Thymus (tissue), 11 donors: ENCODE results near the gene CMSS1. TPM values are rescaled to one million over a fixed set of nuclear protein-coding genes. Genes with fewer than 3 reads are reported as not detected.

Source experiments
- DNase-seq, 9 donors: peaks; one replicate each; pipeline ENCODE4 v3.0.0-alpha.2; 2013; ENCODE audit warnings: low spot score in 9 of 9, low read depth in 6 of 9, missing footprints in 1 of 9
- H3K27ac ChIP-seq, 2 donors: one replicate each; pipeline ENCODE4 v1.5.1; 2013; ENCODE audit warnings: control low read depth in 1 of 2, low read depth in 1 of 2, low read length in 1 of 2, mild to moderate bottlenecking in 1 of 2, moderate library complexity in 1 of 2
- H3K27me3 ChIP-seq, 2 donors: one replicate each; pipeline ENCODE4 v1.5.1; 2013; ENCODE audit warnings: low read length in 1 of 2; ENCODE audit not compliant: control insufficient read depth in 2 of 2, insufficient read depth in 1 of 2
- H3K36me3 ChIP-seq, 2 donors: one replicate each; pipeline ENCODE4 v1.5.1; 2013; ENCODE audit warnings: low read length in 1 of 2, mild to moderate bottlenecking in 1 of 2, moderate library complexity in 1 of 2; ENCODE audit not compliant: control insufficient read depth in 2 of 2, insufficient read depth in 2 of 2
- H3K4me1 ChIP-seq, 2 donors: one replicate each; pipeline ENCODE4 v1.5.1; 2013; ENCODE audit warnings: low read length in 2 of 2; ENCODE audit not compliant: control insufficient read depth in 2 of 2, insufficient read depth in 2 of 2
- H3K4me3 ChIP-seq, 2 donors: one replicate each; pipeline ENCODE4 v1.5.1; 2013; ENCODE audit warnings: low read length in 2 of 2, control low read depth in 1 of 2, mild to moderate bottlenecking in 1 of 2
- H3K9me3 ChIP-seq, 2 donors: one replicate each; pipeline ENCODE4 v1.5.1; 2013; ENCODE audit warnings: low read length in 1 of 2, mild to moderate bottlenecking in 1 of 2; ENCODE audit not compliant: control insufficient read depth in 2 of 2, insufficient read depth in 1 of 2
- WGBS: extraction: QIAGEN DNeasy Blood & Tissue Kit; methylation state at CpG from one replicate; pipeline ENCODE4 v1.1.7; 2013; 5-methylcytosine and 5-hydroxymethylcytosine counted together
- polyA plus RNA-seq: library from polyadenylated mRNA; stranded (reverse); fragments of 200-250 nt; gene quantifications from one replicate; pipeline ENCODE4 v1.2.3, GENCODE V29; 2013
- total RNA-seq: library from RNA; stranded (reverse); fragments of 120-200 nt; gene quantifications from one replicate; pipeline ENCODE4 v1.2.4, GENCODE V29; 2013
- donor health status: healthy.

Gene CMSS1
- total and polyA plus RNA-seq, 2 donors, result 27.3 to 39.0 TPM

DNA sequence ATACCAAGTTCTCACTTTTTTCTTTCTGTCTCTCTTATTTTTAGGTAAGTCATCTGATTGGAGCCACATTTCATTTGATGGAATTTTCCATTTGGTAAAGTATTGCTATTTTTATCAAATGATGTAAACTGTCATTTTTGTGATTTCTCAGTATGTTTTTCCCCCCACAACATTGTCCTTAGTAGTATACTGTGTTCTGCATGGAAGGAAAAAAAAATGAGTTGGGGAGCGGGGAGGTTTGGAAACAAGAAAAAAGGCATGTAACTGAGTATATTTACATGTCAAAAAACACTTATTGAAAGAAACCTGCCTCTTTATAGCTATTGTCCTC lies 192.4 kb downstream of the CMSS1 start:
- H3K36me3 ChIP-seq, result no peaks in the 10 kb centered on the region
- H3K4me3 ChIP-seq, result no peak overlapping the region
- H3K9me3 ChIP-seq, result no peaks in the 10 kb centered on the region
- no peak for DNase-seq
- WGBS, result 98% methylated on average over 1 of the region's 1 CpG
- no peaks in the 10 kb centered on the region for H3K27me3 ChIP-seq
- H3K27ac ChIP-seq, result no peak overlapping the region
- peaks cover 0 to 4% of the 10 kb centered on the region in 2 donors for H3K4me1 ChIP-seq

DNA sequence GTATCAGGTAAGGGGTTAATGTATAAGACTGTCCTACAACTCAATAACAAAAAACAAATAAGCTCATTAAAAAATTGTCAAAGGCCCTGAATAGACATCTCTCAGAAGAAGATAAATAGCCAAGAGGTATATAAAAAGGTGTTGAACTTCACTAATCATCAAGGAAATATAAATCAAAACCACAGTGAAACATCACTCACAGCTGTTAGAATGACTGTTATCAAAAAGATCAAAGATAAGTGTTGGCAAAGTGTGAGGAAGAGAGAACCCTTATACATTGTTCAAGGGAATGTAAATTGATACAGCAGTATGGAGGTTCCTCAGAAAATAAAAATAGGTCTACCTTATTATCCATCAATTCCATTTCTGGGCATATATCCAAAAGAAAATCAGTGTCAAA lies 201.1 kb downstream of the CMSS1 start:
- H3K4me3 ChIP-seq, result no peak overlapping the region
- H3K27ac ChIP-seq, result no peak overlapping the region
- no peaks in the 10 kb centered on the region for H3K27me3 ChIP-seq
- H3K36me3 ChIP-seq, result no peaks in the 10 kb centered on the region
- H3K9me3 ChIP-seq, result no peaks in the 10 kb centered on the region
- DNase-seq, result no peak
- H3K4me1 ChIP-seq, result no peaks in the 10 kb centered on the region

DNA sequence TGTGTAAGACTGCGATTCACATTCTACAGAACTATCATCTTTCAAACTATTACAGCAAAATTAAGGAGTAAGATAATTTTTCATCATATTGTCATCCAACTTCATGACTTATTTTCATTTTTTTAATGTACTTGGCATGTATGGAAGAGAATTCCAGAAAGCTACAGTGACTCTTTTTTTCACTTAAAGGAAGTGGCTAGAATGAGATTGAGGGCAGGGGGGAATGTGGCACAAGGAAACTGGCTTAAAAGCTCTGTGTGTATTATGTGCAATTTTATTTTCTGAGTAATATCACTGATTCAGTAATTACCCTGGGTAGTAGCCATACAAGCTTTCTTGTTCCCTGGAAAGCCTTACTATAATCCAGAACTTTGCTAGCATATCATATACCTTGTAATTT lies 202.1 kb downstream of the CMSS1 start:
- Histone ChIP-seq H3K4me1 (no peaks in the 10 kb centered on the region), H3K27ac (no peak overlapping the region), H3K36me3 (no peaks in the 10 kb centered on the region), H3K27me3 (no peaks in the 10 kb centered on the region), H3K4me3 (no peak overlapping the region), H3K9me3 (no peaks in the 10 kb centered on the region)
- 99% methylated on average over 1 of the region's 1 CpG for WGBS
- DNase-seq, result no peak

DNA sequence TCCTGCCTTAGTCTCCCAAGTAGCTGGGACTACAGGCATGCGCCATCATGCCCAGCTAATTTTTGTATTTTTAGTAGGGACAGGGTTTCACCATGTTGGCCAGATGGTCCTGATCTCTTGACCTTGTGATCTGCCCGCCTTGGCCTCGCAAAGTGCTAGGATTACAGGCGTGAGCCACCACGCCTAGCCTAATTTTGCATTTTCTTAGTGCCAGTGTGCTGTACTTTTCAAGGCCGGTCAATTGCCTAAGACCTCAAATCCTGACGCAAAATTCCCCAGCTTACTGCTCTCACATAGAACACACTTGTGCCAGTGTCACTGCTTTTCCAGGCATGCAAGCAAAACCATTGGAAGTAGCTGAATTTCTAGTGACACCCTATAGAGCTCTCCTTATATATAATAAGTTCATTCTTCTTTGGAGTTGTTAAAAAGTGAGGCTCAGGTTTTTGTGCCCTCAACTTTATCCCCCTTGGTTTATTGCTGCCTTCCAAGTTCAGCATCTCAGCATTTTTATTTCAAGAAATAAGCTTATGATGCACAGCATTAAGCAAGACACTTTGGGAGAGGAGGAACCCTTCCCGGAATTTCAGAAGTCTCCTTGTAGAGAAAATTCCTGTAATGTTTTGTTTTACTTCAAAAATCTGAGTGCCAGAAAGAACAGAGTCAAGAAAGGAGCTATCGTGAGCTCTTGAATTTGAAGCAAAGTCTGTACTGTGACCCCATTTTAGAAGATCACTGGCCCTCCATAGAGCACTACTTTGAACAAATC lies 203.4 kb downstream of the CMSS1 start:
- no peak for DNase-seq
- H3K27me3 ChIP-seq, result no peaks in the 10 kb centered on the region
- no peaks in the 10 kb centered on the region for H3K9me3 ChIP-seq
- H3K4me1 ChIP-seq, result no peaks in the 10 kb centered on the region
- no peak overlapping the region for H3K27ac ChIP-seq
- WGBS, result 97% methylated on average over 9 of the region's 9 CpGs
- H3K4me3 ChIP-seq, result no peak overlapping the region
- no peaks in the 10 kb centered on the region for H3K36me3 ChIP-seq

DNA sequence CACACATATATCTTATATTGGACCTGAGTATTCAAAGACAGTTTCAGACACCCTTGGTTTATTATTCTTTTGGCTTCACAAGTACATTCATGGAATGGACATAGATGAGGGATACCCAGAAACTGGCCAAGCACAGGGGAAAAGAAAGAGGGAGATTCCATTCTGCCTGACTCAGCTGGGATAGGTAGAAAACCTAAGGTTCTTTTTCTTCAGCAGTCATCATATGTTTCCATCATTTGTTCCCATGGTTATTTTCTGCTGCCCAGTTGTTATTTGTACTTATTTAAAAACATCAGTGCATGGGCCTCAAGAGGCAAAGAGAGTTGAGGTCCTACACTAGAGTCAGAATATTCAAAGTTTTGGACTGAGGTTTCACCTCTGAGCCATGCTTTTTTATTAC lies 204.8 kb downstream of the CMSS1 start:
- Histone ChIP-seq H3K4me3 (no peak overlapping the region), H3K4me1 (no peaks in the 10 kb centered on the region), H3K27me3 (no peaks in the 10 kb centered on the region), H3K9me3 (no peaks in the 10 kb centered on the region), H3K36me3 (no peaks in the 10 kb centered on the region), H3K27ac (no peak overlapping the region)
- no peak for DNase-seq

DNA sequence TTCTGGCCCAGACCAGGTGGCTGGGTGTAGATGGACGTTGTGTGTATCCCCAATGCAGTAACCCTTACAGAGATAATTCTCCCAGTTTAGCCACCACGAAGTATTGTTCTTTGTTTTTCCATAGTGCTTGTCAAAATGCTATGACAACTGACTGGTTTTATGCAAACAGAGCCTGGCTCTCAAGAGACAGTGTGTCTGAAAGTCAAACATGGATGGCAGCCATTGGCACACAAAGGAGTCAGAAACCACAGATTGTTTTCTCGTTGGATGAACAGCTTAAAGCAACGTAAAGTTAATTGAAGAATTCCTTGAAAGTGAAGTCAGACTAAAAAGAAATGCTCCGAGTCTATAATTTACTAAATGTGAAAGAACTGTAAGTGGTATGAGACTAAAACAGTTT lies 205.5 kb downstream of the CMSS1 start:
- WGBS, result 92% methylated on average over 5 of the region's 5 CpGs
- H3K27ac ChIP-seq, result no peak overlapping the region
- DNase-seq, result no peak
- no peaks in the 10 kb centered on the region for H3K36me3 ChIP-seq
- no peak overlapping the region for H3K4me3 ChIP-seq
- H3K4me1 ChIP-seq, result no peaks in the 10 kb centered on the region
- no peaks in the 10 kb centered on the region for H3K9me3 ChIP-seq
- H3K27me3 ChIP-seq, result no peaks in the 10 kb centered on the region

DNA sequence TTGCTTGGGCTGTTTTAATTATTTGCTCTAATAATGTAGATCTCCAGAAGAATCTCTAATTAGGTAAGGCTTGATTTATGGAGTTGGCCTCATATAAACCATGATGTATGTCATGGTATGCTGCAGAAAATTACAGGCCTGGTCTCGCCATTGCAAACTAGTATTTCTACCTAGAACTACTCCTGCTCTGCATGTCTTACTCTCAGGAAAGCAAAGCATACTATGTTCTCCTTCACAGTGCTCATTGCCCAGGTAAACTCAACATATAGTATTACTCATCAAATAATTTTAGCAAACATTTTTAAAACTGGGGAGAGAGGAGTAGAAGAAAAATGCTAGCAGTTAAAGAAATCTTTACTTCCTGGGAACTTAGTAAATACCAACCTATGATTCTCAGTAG lies 205.9 kb downstream of the CMSS1 start:
- Histone ChIP-seq H3K4me1 (no peaks in the 10 kb centered on the region), H3K9me3 (no peaks in the 10 kb centered on the region), H3K27me3 (no peaks in the 10 kb centered on the region), H3K4me3 (no peak overlapping the region), H3K27ac (no peak overlapping the region), H3K36me3 (no peaks in the 10 kb centered on the region)
- DNase-seq, result no peak
- 97% methylated on average over 1 of the region's 1 CpG for WGBS

DNA sequence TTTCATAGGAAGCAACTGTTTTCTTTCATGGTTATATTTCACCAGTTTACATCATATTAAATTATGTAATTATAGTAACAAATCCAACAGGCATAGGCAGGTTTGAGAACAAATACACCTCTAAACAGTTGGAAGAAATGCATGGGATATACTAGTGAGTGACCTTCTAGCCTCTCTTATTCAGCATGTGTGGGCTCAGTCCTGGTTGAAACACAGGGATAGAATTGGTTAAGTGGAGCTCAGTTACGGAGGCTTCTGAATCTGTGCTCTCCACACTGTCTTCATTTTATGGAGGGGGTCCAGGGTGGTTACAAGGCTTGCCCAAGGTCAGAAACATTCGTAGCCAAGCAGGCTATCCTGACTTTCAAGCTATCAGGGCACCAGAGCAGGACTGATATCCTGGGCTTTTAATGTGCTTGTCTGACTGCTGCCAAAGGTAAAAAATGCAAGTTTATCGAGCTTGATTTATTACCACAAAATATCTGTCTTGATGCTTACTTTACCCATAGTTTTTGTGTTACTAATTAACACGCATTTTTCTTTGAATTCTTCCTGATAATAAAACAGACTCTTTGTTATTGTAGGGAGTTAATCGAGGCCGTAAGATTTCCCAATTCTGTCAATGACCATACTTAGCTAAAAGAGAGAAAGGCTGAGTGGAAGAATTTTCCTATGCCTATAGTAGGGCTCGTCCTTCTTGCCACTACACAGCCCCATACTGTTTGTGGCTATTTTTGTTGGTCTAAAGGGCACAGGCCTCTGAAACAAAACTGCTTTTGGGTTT lies 207.1 kb downstream of the CMSS1 start:
- no peaks in the 10 kb centered on the region for H3K36me3 ChIP-seq
- DNase-seq, result no peak
- no peak overlapping the region for H3K4me3 ChIP-seq
- H3K27ac ChIP-seq, result no peak overlapping the region
- H3K4me1 ChIP-seq, result no peaks in the 10 kb centered on the region
- H3K27me3 ChIP-seq, result no peaks in the 10 kb centered on the region
- WGBS, result 94% methylated on average over 7 of the region's 7 CpGs
- no peaks in the 10 kb centered on the region for H3K9me3 ChIP-seq

DNA sequence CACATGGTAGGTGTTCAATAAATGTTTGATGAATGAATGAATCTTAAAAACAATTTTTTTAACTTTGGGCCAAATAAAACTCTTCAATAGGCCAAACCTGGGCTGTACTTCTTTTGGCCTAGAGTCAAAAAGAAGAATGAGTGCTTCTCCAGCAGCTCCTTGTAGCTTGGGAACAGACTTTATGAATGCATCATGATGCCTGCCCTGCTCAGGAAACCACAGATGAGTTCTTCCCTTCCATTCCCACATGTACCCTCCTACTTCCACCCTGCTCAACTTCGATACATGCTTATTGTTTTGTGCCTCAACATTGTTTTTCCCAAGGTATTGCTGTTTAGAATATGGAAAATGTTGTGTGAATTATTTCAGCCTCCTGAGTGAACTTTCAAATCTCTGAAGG lies 209.7 kb downstream of the CMSS1 start:
- no peak overlapping the region for H3K4me3 ChIP-seq
- no peaks in the 10 kb centered on the region for H3K9me3 ChIP-seq
- no peak for DNase-seq
- H3K36me3 ChIP-seq, result no peaks in the 10 kb centered on the region
- no peak overlapping the region for H3K27ac ChIP-seq
- peaks cover 0 to 5% of the 10 kb centered on the region in 2 donors for H3K4me1 ChIP-seq
- 78% methylated on average over 1 of the region's 1 CpG for WGBS
- H3K27me3 ChIP-seq, result no peaks in the 10 kb centered on the region
